Astrocyte (in vitro differentiated cells and primary cell): Measurements from ENCODE around the gene DIP2B. TPM values are rescaled to one million over a fixed set of nuclear protein-coding genes. Genes with fewer than 3 reads are reported as not detected.

ENCODE experiments used
- DNase-seq: peaks from one replicate; pipeline ENCODE4 v3.0.0-alpha.2; 2010; ENCODE audit warnings: low read depth
- FAIRE-seq: peaks from 2 replicates; lab custom pipeline; 2011; peaks lifted over from hg19 to GRCh38; lab: Jason Lieb, UNC
- H2AFZ ChIP-seq: 2 replicates; pipeline ENCODE4 v1.6.0; 2012; ENCODE audit warnings: low read depth, low read length, inconsistent platforms
- H3K27ac ChIP-seq: 2 replicates; pipeline ENCODE4 v1.5.1; 2011; ENCODE audit warnings: low read depth, low read length, inconsistent platforms
- H3K27me3 ChIP-seq: 2 replicates; pipeline ENCODE4 v1.6.0; 2011; ENCODE audit warnings: low read length, inconsistent platforms; ENCODE audit not compliant: insufficient read depth
- H3K36me3 ChIP-seq: 2 replicates; pipeline ENCODE4 v1.5.1; 2011; ENCODE audit warnings: low read length, inconsistent platforms; ENCODE audit not compliant: insufficient read depth
- H3K4me1 ChIP-seq: 2 replicates; pipeline ENCODE4 v1.5.1; 2011; ENCODE audit warnings: low read length, inconsistent platforms; ENCODE audit not compliant: insufficient read depth
- H3K4me2 ChIP-seq: 2 replicates; pipeline ENCODE4 v1.6.0; 2012; ENCODE audit warnings: low read length, inconsistent platforms
- H3K4me3 ChIP-seq: 2 replicates; pipeline ENCODE4 v1.5.1; 2011; ENCODE audit warnings: low read depth, mild to moderate bottlenecking, low read length, inconsistent platforms; ENCODE audit not compliant: insufficient read depth
- H3K79me2 ChIP-seq: 2 replicates; pipeline ENCODE4 v1.6.0; 2012; ENCODE audit warnings: mild to moderate bottlenecking, low read length, inconsistent platforms; ENCODE audit not compliant: insufficient read depth
- H3K9ac ChIP-seq: 2 replicates; pipeline ENCODE4 v1.6.0; 2012; ENCODE audit warnings: mild to moderate bottlenecking, low read length, inconsistent platforms
- H3K9me3 ChIP-seq: 2 replicates; pipeline ENCODE4 v1.5.1; 2012; ENCODE audit warnings: low read depth, mild to moderate bottlenecking, low read length, inconsistent platforms; ENCODE audit not compliant: insufficient read depth
- H4K20me1 ChIP-seq: 2 replicates; pipeline ENCODE4 v1.6.0; 2012; ENCODE audit warnings: low read length, inconsistent platforms; ENCODE audit not compliant: insufficient read depth
- H3K27ac Mint-ChIP-seq: one replicate; pipeline ENCODE4 v1.8.0; 2021; ENCODE audit warnings: mild to moderate bottlenecking, mixed read lengths; ENCODE audit not compliant: unreplicated experiment
- H3K27me3 Mint-ChIP-seq: one replicate; pipeline ENCODE4 v1.8.0; 2021; ENCODE audit warnings: low read depth, mixed read lengths; ENCODE audit not compliant: unreplicated experiment
- H3K36me3 Mint-ChIP-seq: one replicate; pipeline ENCODE4 v1.8.0; 2021; ENCODE audit warnings: low read depth, mixed read lengths; ENCODE audit not compliant: unreplicated experiment
- H3K4me1 Mint-ChIP-seq: one replicate; pipeline ENCODE4 v1.8.0; 2021; ENCODE audit warnings: low read depth, mixed read lengths; ENCODE audit not compliant: unreplicated experiment
- H3K4me3 Mint-ChIP-seq: one replicate; pipeline ENCODE4 v1.8.0; 2021; ENCODE audit warnings: mild to moderate bottlenecking, moderate library complexity, mixed read lengths; ENCODE audit not compliant: unreplicated experiment
- H3K9me3 Mint-ChIP-seq: one replicate; pipeline ENCODE4 v1.8.0; 2021; ENCODE audit warnings: mild to moderate bottlenecking, mixed read lengths; ENCODE audit not compliant: unreplicated experiment
- EZH2 ChIP-seq: IDR thresholded peaks from 2 replicates; pipeline ENCODE4 v1.6.1; 2012; ENCODE audit warnings: mild to moderate bottlenecking, low read length, inconsistent platforms; ENCODE audit not compliant: insufficient read depth
- total RNA-seq: library from RNA; stranded (reverse); gene quantifications from 2 replicates; pipeline ENCODE4 v1.2.1, GENCODE V29; 2021
- TF ChIP-seq, protein P1 (sequence below): IDR thresholded peaks from 2 replicates; pipeline ENCODE4 v1.5.1; 2011; ENCODE audit warnings: low read depth, mild to moderate bottlenecking, inconsistent platforms, low read length, moderate library complexity; ENCODE audit not compliant: insufficient read depth

Gene DIP2B
- total RNA-seq, 1 donor from 2014 or later = 53.2 TPM

DNA sequence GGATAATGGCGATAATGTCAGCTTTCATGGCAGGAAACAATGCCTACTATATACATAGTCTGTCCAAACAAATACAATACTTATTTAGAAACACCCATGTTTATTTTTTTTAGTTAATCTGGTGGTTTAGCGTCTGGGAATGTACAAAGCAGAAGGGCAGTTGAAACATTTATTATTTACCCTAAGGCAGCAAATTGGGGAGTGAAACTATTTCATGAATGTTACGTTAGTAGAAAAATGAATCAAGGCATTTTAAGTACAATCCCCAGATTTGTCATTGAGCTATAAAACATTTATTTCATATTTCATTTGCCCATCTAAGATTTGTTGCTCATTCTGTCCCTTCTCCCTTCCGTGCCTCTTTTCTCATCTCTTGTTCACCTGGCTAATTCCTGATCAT lies 172.0 kb downstream of the DIP2B start:
- Histone ChIP-seq H3K27ac (no peak overlapping the region), H4K20me1 (peaks cover 5% of the 10 kb centered on the region), H3K9me3 (no peaks in the 10 kb centered on the region), H3K4me1 (peaks cover 5% of the 10 kb centered on the region), H3K27me3 (no peaks in the 10 kb centered on the region), H3K79me2 (no peaks in the 10 kb centered on the region), H2AFZ (no peak overlapping the region), H3K9ac (no peak overlapping the region), H3K36me3 (peaks cover 17% of the 10 kb centered on the region), H3K4me3 (no peak overlapping the region), H3K4me2 (no peak overlapping the region)
- Mint-ChIP-seq H3K27ac (no peak overlapping the region), H3K9me3 (no peaks in the 10 kb centered on the region), H3K36me3 (peaks cover 18% of the 10 kb centered on the region), H3K4me3 (no peak overlapping the region), H3K27me3 (no peaks in the 10 kb centered on the region), H3K4me1 (peaks cover 2% of the 10 kb centered on the region)
- TF ChIP-seq, protein P1, sequence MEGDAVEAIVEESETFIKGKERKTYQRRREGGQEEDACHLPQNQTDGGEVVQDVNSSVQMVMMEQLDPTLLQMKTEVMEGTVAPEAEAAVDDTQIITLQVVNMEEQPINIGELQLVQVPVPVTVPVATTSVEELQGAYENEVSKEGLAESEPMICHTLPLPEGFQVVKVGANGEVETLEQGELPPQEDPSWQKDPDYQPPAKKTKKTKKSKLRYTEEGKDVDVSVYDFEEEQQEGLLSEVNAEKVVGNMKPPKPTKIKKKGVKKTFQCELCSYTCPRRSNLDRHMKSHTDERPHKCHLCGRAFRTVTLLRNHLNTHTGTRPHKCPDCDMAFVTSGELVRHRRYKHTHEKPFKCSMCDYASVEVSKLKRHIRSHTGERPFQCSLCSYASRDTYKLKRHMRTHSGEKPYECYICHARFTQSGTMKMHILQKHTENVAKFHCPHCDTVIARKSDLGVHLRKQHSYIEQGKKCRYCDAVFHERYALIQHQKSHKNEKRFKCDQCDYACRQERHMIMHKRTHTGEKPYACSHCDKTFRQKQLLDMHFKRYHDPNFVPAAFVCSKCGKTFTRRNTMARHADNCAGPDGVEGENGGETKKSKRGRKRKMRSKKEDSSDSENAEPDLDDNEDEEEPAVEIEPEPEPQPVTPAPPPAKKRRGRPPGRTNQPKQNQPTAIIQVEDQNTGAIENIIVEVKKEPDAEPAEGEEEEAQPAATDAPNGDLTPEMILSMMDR = no peak
- TF ChIP-seq EZH2 = no peak
- FAIRE-seq (no peak), DNase-seq (no peak)

DNA sequence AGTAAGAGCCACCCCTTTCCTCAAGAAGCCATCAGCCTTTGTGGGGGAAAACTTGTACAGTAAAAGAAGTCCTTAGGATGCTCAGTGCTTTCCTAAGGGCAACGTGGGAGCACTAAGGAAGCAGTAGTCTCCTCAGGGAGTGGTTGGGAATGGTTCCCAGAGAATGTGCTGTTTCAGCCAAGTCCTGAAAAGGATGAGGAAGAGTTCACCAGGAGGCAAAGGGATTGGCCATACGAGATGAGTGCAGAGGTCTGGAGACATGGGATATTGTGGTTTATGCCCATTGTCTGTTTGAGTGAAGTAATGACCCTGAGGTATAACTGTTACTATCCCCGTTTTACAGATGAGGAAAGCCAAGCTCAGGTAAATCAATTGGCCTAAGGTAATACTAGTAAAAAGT lies 173.1 kb downstream of the DIP2B start:
- Histone ChIP-seq H3K27ac (no peak overlapping the region), H3K4me1 (peaks cover 5% of the 10 kb centered on the region), H3K79me2 (no peaks in the 10 kb centered on the region), H2AFZ (no peak overlapping the region), H3K9me3 (no peaks in the 10 kb centered on the region), H3K27me3 (no peaks in the 10 kb centered on the region), H4K20me1 (peaks cover 5% of the 10 kb centered on the region), H3K9ac (no peak overlapping the region), H3K36me3 (peaks cover 18% of the 10 kb centered on the region), H3K4me2 (no peak overlapping the region), H3K4me3 (no peak overlapping the region)
- H3K27me3 Mint-ChIP-seq = no peaks in the 10 kb centered on the region
- H3K27ac Mint-ChIP-seq = no peak overlapping the region
- H3K4me1 Mint-ChIP-seq = peaks cover 2% of the 10 kb centered on the region
- no peaks in the 10 kb centered on the region for H3K9me3 Mint-ChIP-seq
- no peak for FAIRE-seq
- H3K36me3 Mint-ChIP-seq = peaks cover 20% of the 10 kb centered on the region
- DNase-seq = peak; percentile 57
- TF ChIP-seq, protein P1 = no peak
- no peak for TF ChIP-seq EZH2
- no peak overlapping the region for H3K4me3 Mint-ChIP-seq

DNA sequence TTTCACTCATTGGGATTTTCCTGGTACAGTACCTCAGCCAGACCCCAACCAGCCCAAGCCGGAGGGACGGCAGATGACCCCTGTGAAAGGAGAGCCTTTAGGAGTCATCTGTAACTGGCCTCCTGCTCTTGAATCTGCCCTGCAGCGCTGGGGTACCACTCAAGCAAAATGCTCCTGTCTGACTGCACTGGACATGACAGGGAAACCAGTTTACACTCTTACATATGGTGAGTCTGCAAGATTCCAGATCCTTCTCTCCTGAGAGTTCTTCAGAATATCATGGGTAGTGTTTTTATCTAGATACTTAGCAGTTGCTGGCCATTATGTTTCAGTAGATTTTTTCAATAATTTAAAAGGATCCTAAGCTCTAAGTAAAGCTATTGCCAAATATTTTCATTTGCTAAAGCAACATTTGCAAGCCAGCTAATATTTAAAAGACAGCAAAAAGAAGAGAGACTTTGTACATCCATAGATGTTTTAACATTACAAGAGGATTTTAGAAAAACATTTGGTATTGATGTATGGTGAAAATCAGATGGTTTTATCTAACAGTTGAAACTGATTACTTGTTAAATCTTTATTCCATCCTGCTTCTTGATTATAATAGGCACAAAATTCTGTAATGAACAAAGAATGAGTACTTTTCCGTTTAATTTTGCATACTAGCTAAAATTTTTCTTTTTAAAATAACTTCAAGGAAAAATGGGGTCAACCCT lies 174.0 kb downstream of the DIP2B start:
- DNase-seq = no peak
- H3K36me3 ChIP-seq = peaks cover 18% of the 10 kb centered on the region
- FAIRE-seq = no peak

More for the DNA sequence above, 174.0 kb downstream of the DIP2B start:
- Mint-ChIP-seq H3K36me3 (peaks cover 20% of the 10 kb centered on the region), H3K9me3 (no peaks in the 10 kb centered on the region), H3K27ac (no peak overlapping the region), H3K4me3 (no peak overlapping the region), H3K4me1 (peaks cover 2% of the 10 kb centered on the region), H3K27me3 (no peaks in the 10 kb centered on the region)
- H4K20me1 ChIP-seq = peaks cover 5% of the 10 kb centered on the region
- H2AFZ ChIP-seq = no peak overlapping the region
- H3K9ac ChIP-seq = no peak overlapping the region
- no peak overlapping the region for H3K27ac ChIP-seq
- H3K27me3 ChIP-seq = no peaks in the 10 kb centered on the region
- no peak overlapping the region for H3K4me2 ChIP-seq
- H3K79me2 ChIP-seq = no peaks in the 10 kb centered on the region
- peaks cover 5% of the 10 kb centered on the region for H3K4me1 ChIP-seq
- H3K9me3 ChIP-seq = no peaks in the 10 kb centered on the region
- no peak for TF ChIP-seq EZH2
- TF ChIP-seq, protein P1 = no peak
- H3K4me3 ChIP-seq = no peak overlapping the region
